HG02588 (cell line): ENCODE data around the gene HABP2.

Experiments used
- ATAC-seq: cut with Tn5 transposase; IDR thresholded peaks from one replicate; pipeline ENCODE4 v1.9.1; 2021; ENCODE audit warnings: mild to moderate bottlenecking, moderate library complexity; ENCODE audit not compliant: unreplicated experiment

The HABP2 gene

DNA sequence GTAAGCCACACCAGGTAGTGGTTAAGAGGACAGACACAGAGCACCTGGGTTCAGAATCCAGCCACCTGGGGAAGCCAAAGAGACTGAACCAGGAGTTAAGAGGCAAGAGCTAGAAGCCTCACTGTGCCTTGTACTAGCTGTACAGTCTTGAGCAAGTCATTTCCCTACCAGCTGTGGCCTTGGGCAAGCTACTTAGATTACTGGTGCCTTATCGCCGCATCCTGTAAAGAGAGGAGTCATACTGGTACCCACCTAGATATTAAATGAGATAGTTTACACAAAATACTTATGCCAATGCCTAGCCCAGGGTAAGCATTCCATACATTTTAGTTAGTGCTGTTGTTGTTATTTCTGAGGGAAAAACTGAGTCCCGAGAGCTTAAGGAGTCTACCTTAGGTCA, 47.7 kb downstream of the HABP2 start:
- no peak for ATAC-seq

DNA sequence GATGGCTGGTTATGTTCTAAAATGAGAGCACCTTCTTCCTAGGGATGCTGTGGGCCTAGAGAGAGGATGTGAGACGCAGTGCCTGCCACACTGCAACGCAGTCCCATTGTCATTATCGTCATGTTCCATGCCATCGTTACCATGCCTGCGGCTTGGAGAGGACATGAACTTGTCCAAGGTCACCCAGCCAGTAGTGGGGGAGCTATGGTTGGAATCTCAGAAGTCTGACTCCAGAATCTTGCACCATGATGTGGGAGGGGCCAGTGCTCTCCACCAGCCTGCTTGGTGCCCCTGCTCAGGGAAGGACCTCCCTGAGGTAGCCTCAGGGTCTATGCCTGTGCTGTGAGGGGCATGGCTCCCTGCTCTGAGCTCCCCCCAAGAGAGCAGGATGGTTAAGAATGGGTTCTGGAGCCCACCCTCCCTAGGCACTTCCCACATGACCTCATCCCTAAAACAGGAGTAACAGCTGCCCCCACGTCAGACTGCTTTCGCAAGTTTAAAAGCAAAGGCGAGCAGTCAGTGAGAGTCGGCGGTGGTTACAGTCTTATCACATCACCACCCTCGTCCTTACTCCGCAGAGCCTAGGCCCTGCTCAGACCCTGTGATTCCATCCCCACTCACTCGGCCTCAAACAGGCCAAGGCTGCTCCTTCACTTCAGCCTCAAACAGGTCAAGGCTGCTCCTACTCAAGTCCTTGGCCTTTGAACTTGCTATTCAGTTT, 50.4 kb downstream of the HABP2 start:
- no peak for ATAC-seq

DNA sequence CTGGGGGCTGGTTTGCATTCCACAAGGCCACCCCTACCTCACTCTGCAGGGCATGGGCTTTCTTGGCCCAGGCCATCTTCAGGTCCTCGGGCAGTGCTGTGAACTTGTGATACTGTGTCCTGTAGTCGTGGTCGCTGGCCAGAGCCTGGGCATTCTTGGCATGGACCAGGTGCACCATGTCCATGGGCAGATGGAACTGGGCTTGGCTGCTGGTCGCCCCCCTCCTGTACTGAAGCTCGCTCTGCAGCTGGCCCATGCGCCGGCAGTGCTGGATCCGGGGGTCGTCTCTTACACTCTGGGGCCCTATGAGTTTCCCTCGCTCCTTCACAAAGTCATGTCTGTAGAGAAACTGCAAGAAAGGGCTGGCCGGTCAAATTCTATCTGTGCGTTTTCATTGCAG, 51.7 kb downstream of the HABP2 start:
- no peak for ATAC-seq

DNA sequence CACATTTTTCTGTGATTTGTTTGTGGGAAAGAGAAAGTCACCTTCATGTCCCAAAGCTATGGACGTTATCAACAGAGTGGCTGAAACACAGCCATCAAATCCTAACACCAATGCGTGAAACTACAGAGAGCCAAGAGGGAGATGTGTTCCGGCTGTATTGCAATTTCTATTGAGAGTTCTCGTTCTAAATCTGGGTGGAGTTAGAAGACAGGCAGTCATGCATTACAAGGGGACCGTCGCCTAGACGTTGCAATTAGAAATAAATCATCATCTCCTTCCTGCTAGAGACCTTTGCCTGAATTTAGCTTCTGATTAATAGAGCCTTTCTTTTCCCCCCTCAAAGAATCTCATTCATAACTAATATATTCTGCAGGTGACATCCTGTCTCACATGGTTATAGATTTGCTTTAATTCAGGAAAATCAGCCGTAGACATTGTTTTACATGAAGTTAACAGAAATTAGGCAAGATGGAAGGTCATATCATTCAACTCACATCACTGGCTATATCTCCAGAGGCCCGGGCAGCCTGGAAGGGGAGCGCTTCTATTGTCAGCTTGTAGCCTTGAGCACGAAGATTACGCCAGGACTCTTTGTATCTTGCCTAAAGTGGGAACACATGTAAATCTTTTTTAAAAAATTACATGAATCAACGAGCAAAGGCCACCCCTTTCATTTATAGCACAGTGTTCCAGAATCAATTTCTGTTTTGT, 52.6 kb downstream of the HABP2 start:
- ATAC-seq, result no peak

DNA sequence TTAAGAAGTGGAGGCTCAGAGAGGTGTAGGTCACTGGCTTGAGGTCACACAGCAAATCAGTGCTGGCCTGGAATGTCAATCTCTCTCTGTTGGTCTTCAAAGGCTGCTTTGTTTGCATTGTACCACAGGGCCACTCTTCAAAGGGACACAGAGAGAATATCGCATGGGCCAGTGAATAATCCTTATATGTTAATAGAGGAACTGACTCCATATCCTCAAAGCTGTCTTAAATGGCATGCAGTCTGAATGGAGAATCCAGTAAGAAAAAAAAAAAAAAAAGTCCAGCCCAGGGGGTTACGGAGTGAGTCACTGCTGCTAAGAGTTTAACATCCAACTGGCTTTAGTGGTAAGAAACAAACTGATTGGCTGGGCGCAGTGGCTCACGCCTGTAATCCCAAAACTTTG, 56.9 kb downstream of the HABP2 start:
- no peak for ATAC-seq

DNA sequence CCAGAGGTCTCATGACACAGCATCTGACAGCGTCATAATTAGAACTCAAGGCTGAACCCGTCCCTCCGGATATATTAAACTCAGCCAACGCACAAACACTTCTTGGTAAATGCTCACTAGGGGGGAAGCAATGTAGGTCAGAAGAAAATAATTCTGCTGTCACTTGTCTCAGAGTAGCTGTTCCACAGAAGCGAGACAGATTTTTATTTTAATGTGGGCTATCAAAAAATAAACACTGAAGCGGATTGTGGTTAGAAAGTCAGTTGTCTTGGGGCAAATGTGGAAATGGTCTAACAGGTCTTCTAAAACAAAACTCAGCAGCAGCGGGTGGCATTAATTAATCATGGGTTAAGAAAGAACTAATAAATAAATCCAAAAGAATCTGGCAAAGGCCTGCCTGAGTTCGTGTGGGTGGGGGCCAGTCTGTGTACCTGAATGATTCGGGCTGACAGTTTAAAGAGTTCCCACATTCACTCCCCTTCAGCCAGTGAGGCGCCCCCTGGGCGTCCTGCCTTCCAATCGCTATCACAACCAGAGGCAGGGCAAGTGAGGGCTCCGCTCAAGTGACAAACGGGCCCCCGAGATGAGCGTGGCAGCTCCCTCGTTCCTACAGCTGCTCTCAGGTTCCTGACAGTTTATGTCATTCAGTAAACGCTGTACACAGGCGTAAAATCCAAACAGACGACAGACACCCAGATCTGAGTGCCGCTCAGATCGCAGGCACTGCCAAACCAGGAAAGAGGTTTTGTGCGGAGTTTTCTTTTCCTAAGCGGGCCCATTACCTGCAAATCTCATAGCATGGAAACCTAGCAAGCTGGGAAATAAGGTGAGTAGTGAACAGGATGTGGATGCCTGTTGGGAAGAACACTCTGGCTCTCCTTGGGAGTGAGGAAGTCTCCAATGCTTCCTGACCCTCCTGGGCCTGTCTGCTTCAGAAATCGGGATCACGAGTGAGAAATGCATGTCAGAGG, 58.1 kb downstream of the HABP2 start:
- no peak for ATAC-seq

DNA sequence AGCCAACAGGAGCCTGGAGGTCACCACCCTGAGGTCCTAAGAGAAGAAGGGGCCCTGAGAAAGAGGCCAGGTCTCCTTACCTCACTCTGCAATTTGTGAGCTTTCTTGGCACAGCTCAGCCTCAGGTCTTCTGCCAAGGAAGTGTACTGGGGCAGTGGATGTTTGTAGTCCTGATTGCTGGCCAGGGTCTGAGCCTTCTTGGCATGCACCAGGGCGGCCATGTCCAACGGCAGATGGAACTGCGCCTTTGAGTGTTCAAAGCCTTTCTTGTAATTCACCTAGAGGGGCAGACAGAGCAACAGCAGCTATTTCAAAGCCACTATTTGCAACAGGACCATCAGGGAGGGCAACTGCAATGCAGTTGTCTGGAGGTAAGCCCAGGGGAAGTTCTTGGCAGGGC, 59.3 kb downstream of the HABP2 start:
- ATAC-seq, result no peak

DNA sequence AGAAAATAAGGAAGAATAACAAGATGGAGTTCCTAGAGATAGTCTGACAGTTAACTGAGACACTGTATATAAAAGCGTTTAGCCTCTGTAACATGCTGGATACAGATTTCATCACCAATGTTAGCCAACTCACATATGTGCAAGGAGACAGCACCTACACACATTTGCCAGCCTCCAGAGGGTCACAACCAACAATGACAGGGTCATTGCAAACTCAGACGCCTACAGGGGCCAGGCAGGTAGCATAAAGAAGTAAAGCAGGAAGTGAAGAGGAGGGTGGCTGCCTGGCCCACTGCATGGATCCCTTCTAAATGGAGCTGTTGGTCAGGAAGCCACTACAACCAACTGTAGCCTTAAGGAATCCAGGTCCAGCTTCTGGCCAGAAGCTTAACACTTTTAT, 60.6 kb downstream of the HABP2 start:
- no peak for ATAC-seq

DNA sequence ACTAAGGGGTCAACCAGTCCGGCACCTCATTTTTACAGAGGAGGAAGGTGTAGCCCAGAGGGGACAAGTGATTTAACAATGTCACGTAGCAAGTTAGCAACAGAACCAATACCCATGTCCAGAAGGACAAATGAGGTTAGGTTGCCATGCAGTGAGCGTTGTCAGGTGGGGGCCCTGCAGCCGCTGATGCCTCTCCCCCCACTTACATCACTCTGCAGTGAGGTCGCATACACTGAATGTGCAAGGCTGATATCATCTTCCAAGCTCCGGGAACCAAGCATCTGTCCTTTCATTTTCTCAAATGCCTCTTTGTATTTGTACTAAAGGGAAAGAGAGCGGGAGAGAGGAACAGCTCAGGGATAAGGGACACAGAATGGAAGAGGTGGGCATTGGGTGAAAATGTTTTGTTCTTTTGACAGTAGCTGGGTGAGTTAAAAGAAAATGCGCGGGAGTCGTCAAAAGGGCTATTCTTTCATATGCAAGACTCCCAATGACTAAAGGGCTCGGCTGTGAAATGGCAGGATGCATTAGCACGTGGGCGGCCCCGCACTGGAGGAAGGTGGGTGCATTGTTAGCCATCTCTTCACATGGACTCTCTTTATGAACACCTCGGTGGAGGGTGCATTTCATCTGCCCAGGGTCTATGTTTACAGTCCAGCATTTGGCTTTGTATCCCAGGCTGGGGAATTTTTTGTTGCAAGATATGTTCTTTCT, 61.3 kb downstream of the HABP2 start:
- ATAC-seq, result no peak

DNA sequence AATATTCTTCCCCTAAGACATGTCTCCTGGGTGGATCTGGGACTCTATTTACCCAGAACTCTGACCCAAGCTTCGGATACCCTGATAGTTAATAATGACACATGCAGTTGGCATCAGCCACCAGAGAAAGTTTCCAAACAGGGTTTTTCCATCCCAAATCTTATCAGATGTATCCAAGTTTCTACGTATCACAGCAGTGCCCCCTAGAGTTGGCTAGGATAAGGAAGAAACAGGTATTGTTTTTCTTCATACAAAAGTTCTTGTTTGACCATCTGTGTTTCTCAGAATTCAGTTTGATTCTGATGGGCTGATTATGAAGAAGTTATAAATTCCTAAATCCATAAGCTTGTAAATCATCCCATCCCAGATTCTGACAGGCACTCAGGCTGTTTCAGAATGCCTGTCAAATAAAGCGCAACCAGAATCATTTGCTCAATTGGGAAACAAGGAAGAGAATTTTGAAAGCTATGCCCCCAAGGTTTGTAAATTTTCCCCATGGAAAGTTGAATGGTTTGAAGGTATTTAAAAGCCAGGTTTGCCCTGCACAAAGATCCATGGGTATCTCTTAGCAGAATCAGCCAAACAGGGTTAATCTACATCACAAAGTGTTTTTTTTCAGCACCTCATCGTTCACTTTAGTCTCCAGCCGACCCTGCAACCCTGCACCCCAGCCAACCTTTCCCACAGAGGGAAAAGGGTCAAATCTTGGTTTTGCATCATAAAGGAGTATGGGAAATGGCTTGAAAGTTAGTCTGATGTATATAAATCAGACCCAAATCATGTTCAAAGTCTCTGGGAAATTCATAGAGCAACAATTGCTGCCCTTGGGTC, 63.6 kb downstream of the HABP2 start:
- no peak for ATAC-seq

DNA sequence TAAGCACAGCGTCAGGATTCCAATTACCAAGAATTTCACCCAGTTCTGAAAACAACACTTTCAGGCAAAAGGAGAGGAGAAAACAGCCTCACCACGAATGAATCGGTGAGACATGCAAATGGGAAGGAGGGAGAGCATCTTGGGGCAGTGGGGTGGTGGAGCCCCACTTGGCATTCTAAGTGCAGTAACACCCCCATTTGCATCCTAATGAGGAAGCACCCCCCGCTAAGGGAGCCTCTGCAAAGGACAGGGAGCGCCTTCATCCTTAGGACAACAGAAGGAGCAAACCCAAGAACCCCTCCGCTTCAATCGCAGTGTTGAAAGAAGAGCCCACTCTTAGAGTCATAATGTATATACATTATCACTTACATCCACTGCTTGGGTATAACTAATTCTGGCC, 64.2 kb downstream of the HABP2 start:
- ATAC-seq, result no peak

DNA sequence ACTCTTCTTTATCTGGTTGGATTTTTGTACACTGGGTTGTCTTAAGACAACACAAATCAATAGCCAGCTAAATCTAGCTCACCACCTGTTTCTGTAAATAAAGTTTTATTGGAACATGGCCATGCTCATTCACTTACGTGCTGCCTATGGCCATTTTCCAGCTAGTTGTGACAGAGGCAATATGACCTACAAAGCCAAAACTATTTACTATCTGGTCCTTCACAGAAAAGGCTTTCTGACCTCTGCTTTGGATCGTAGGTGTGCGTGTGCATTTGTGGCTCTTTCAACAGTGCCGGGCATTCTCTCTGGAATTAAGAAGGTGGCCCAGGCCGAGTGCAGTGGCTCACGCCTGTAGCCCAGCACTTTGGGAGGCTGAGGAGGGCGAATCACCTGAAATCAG, 65.5 kb downstream of the HABP2 start:
- no peak for ATAC-seq

DNA sequence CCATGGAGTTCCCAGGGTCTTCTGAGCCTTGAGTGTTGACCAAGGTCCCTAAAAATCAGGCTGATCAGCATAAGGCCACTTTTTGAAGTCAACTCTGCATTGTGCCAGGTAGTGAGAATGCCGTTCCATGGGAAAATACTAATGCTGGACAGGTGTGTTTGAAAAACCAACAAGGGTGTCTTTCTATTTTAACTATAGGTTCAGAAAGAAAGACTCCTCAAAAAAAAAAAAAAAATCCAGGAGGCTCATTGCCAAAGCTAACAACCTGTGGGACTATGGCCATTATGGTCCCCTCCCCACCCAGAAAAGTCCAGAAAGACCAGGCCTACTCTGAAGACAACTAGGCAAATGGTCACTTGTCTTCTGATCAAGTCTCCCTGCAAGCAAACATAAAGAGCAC, 66.5 kb downstream of the HABP2 start:
- no peak for ATAC-seq

DNA sequence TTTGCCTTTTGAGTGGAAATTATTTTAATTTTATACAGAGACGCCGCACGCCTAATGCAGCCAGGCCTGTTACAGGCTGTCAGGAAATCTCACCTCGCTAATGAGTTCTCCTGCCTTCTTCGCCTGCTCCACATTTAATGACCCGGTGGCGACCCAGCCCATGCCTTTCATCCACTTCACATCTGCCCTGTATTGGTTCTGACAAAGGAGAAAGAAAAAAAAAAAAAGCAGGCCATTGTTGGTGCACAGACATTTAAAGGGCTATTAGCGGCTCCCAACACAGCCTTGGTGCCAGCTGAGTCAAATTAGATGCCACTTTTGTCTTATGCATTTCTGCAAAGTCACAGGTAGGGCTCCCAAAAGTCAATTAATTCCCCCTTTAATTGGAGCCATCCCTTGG, 67.7 kb downstream of the HABP2 start:
- ATAC-seq, result no peak

DNA sequence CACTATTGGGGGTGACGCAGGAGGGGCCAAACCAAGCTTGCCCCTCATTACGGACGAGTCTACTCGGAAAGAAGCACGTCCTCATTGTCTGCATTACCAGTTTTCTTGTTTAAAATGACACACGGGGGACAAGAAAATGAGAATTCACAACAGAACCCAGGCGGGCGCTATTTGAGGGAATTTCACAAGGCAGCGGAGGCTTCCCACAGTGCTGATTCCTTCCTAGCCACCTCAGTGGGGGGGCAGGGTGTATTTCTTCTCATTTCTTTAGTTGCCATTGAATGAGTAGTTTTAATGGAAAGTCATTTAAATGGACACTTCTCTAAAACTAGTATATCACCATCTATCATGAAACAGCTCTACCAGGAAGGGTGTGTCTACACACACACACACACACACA, 68.1 kb downstream of the HABP2 start:
- no peak for ATAC-seq

DNA sequence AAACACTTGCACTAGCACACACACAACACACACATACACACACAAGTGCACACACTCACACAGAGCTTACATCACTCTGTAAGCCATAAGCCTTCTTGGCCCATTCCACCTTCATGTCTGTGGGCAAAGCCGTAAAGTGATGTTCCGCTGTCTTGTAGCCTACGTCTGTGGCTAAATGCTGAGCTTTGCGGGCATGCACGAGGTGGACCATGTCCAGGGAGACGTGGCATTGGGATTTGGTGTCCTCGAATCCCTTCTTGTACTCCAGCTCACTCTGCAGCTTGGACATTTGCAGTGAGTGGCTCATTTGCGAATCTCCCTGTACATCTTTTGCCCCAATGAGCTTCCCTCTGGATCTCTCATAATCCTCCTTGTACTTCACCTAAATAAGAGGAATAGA, 68.9 kb downstream of the HABP2 start:
- no peak for ATAC-seq

DNA sequence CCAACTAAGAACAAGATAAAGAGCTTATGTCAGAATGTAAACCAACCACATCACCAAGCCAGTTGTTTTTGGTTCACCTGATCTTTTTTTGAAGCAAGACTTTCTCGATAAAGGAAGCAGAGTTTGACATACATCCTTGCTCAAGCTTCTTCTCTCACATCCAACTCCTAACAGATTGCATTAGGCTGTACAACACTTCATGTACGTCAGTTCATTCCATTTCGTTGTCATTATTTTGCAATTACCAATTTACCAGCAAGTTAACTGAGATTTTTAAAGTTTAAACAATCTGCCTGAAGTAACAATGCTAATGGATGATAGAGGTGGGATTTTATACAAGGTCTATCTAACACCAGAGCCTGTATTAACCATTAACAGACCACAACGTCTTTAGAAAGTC, 70.0 kb downstream of the HABP2 start:
- no peak for ATAC-seq

DNA sequence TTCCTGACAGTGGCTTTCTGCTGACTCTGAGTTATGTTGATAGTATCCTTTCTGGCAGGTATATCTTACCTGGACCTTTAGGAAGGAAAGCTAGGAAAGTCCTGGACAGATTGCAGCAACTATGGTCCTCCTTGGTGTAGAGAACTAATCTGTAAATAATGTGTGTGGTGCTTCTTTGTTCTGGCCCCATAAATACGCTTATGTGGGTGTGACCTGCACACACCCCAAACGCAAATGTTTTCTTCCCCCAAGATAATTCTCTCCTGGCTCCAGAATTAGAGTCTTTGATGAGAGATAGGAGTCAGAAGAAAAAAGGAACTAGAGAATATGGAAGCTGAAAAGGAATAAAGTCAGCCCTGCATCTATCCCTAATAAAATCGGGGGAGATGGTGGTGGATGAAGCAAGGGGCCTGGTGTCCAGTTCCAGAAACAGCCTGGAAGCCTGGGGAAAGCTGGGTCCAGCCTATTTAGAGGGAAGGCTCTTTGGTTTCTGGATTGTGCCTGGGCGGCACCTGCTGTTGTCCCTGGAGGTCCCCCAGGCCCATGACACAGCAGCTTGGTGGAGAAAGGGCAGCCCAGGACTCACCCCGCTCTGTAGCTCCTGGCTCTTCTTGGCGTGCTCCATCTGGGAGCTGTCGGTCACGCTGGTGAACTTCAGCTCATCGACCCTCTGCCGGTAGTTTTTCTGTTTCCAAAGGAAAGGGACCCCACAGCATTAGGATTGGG, 72.8 kb downstream of the HABP2 start:
- no peak for ATAC-seq

DNA sequence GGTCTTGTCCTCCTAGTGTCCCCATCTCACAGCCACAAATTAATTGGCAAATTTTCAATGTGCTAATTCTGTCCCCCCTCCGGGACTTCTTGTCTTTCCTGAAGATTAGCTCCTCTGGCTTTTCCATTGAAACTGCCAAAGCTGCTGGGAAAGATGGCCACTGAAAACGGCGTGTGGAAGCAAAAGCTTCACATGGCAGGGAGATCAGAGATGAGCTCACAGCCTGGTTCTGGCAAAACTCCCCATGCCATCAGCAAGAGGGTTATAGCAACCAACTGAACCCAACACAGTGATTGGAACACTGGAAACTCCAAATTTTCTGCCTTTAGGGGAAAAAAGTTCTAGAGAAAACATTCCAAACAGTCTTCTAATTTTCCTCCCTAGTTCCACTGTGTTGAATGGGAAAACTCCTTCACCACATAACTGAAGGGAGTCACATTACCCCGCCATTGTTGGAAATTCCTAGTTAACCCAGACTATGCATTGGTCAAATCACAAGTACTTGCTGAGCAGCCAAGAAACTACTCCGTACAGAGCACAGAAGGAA, 74.0 kb downstream of the HABP2 start:
- ATAC-seq, result no peak
